Measurements from ENCODE around the gene AADACL3.

Gene AADACL3

DNA sequence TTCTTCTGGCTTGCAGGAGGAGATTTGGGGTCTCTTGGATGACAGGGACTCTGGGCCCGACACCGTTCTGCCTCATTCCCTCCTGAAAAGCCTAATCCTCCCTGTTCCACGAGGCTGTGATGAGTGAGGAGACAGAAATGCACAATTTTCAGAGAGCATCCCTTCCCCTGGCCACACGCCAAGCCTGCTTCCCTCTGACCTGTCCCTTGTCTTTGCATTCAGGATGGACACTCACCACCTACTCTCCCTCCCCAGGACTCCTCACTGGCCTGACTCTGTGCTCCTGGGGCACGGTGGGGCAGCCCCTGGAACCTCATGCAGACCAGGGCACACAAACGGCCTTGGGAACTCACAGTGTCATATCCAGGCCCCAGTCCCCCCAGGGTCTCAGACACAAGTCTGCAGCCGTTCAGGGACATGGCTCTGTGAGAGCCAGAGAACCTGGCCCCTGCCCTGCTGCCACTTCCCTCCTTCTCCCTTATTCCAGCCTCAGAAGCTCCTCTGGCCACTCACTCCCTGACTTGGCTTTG is 54.1 kb downstream of the AADACL3 start:
- no peak for DNase-seq

DNA sequence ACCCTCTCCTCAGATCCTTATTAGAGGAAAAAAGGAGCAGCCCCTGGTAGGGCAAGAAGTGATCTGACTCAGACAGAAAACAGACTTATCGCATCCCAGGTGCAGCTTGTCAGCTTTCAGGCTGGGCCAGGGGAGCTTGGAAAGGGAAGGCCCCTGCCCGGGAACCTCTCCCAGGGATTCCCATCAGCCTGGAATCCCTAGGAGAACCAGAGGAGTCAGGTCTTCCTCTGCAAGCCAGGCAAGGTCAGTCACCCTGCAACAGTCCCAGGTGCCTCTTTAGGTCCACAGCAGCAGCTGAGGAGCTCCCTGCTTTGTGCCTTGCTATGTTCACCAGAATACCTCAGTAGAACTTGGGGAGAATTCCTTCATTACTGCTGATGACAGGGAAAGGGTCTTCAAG is 54.7 kb downstream of the AADACL3 start:
- DNase-seq = no peak

DNA sequence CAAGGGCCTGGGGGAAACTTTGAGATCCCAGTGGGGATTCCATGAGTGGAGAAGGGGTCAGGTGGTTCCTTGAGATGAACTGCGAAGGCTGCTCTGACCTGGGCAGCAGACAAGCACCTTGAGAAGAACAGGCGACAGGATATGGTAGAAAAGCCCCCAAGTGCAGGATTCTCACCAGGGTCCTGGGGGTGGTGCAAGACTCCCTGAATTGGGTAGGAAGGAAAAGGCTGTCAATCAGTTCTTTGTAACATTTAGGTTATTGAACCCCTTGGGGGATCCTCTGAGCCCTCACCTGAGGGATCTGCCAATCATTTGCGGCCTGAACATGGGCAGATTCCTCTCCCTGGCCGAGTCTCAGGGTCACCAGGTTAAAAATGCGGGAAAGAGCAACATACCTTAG is 55.3 kb downstream of the AADACL3 start:
- DNase-seq = no peak

DNA sequence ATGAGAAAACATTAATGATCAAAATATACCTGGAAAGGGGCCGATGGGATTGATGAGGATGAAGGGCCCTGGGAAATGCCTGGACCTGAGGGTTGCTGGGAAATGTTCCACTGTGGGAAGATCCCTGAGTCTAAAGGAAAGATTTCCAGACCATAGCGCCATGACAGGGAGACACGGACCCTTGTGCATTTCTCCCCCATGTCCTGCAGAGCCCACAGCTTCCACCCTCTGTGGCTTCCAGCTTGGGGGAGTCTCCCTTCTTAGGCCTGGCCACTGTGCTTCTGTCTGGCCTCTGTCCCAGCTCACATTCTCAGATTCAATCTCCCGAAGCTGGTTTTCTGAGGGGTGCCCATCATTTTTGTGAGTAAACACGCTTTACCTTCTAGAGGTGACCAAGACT is 56.6 kb downstream of the AADACL3 start:
- DNase-seq = no peak

DNA sequence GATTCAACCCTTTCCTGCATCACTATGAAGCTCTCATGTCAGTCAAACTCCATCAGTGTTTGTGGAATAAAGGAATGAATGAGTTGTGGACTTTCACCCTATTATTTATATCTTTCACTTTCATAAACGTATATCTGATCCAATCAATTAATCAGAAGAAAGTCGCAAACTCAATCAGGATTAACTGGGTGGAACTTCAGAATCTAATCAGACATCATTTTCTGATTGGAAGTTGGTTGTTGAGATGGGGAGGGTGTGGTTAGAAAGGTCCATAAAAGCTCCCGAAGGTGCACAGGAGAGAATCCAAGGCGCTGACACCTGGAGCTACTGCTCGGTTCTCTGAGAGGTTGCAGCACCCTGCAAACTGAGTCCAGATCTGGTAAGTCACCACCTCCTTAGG is 57.5 kb downstream of the AADACL3 start, which contains the start of gene PRAMEF12:
TSS of gene PRAMEF12 (plus strand) at position 301 of the 400 bp plus-strand sequence. CDS start 1,130 bp downstream, outside the sequence.
- no peak for DNase-seq

DNA sequence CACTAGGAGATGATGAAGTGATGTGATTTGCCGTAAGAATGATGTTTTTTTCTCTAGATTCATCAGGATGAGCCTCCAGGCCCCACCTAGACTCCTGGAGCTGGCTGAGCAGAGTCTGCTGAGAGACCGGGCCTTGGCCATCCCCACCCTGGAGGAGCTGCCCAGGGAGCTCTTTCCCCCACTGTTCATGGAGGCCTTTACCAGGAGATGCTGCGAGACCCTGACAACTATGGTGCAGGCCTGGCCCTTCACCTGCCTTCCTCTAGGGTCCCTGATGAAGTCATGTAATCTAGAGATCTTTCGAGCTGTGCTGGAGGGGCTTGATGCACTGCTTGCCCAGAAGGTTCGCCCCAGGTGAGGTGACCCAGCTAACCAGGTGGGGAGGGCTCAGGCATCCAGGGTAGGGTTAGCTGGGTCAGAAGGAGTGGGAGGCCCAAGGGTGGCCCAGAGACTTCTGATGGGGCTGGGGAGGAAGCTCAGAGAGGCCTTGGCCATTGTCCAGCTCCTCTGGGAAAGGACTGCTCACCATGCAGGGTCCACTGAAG is 59.0 kb downstream of the AADACL3 start:
- DNase-seq = no peak

DNA sequence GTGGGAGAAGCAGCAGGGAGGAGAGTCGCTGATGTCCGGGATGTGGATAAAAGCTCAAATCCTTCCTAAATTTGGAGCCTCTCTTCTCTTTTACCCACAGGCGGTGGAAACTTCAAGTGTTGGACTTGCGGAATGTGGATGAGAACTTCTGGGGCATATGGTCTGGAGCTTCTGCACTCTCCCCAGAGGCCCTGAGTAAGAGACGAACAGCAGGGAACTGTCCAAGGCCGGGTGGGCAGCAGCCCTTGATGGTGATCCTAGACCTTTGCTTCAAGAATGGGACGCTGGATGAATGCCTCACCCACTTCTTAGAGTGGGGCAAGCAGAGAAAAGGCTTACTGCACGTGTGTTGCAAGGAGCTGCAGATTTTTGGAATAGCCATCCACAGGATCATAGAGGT is 59.5 kb downstream of the AADACL3 start:
- no peak for DNase-seq

DNA sequence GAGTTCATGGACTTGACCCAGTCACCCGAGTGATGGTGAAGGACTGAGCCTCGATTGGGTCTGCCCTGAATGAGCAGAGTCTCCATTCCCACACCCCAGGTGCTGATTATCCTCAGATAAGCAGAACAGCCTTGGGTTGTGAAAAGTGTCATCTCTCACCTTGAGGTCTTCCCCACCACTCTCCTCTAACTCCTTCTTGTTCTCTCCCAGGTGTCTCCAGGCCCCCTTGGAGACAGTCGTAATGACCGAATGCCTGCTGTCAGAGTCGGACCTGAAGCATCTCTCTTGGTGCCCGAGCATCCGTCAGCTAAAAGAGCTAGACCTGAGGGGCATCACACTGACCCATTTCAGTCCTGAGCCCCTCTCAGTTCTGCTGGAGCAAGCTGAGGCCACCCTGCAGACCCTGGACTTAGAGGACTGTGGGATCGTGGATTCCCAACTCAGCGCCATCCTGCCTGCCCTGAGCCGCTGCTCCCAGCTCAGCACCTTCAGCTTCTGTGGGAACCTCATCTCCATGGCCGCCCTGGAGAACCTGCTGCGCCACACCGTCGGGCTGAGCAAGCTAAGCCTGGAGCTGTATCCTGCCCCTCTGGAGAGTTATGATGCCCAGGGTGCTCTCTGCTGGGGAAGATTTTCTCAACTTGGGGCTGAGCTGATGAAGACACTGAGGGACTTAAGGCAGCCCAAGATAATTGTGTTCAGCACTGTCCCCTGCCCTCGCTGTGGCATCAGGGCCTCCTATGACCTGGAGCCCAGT is 61.1 kb downstream of the AADACL3 start:
- no peak for DNase-seq

All from bone marrow (tissue), 2 donors.